Left hindlimb (tissue), 1 donor: Measurements from ENCODE around the gene WDR90.
"Not testable (repeated sequence)": the region's sequence is repeated elsewhere in the genome, so short reads cannot be mapped to it uniquely, and the experiment has no call there.

Experiments used
- DNase-seq: peaks from one replicate; pipeline ENCODE4 v3.0.0-alpha.2; 2018

The WDR90 gene

GRCh38 chr16:711084-711483, 61.9 kb downstream of the WDR90 start:
- DNase-seq, result no peak

GRCh38 chr16:711548-712320, 62.6 kb downstream of the WDR90 start:
- DNase-seq, result peak; percentile 82

GRCh38 chr16:712740-713250, 63.6 kb downstream of the WDR90 start:
- not testable (repeated sequence) for DNase-seq

- no peak for DNase-seq
Observed at GRCh38 chr16:714079-714478, 64.9 kb downstream of the WDR90 start.

GRCh38 chr16:714558-715476, 65.7 kb downstream of the WDR90 start, which contains the start of gene METRN:
Gene METRN (plus strand): TSS chr16:715118. CDS start chr16:715290, 172 bp downstream.
- DNase-seq, result peak; percentile 92

- no peak for DNase-seq
Observed at GRCh38 chr16:715477-716199, 66.5 kb downstream of the WDR90 start.

GRCh38 chr16:716200-716568, 67.0 kb downstream of the WDR90 start:
- no peak for DNase-seq

DNA sequence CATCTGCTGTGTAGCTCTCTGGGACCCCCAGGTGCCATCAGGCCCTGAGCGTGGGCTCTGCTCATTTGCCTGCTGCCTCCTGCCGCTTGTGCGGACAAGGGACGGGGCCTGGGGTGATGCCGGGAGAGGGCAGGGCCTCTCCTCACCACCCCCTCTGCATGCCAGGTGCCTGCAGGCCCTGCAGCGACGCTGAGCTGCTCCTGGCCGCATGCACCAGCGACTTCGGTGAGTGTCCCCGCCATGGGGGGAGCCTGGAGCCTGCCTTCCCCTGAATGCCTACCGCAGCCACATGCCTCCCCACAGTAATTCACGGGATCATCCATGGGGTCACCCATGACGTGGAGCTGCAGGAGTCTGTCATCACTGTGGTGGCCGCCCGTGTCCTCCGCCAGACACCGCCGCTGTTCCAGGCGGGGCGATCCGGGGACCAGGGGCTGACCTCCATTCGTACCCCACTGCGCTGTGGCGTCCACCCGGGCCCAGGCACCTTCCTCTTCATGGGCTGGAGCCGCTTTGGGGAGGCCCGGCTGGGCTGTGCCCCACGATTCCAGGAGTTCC, 67.7 kb downstream of the WDR90 start:
- no peak for DNase-seq
